ENCODE results near the gene KCNIP4. TPM values are rescaled to one million over a fixed set of nuclear protein-coding genes. Genes with fewer than 3 reads are reported as not detected.

Gene KCNIP4
- total RNA-seq, 1 donor from 2014 or later = not detected

GRCh38 chr4:21780148-21780547 lies 168.4 kb downstream of the KCNIP4 start:
- no peak for DNase-seq (ENCODE audit: low spot score)
- Mint-ChIP-seq H3K9me3 (ENCODE audit: low read depth) (no peaks in the 10 kb centered on the region), H3K27ac (ENCODE audit: unreplicated experiment) (no peak overlapping the region), H3K4me1 (ENCODE audit: low read depth) (peaks cover 6% of the 10 kb centered on the region), H3K4me3 (ENCODE audit: unreplicated experiment) (no peak overlapping the region), H3K36me3 (ENCODE audit: low read depth) (no peaks in the 10 kb centered on the region), H3K27me3 (ENCODE audit: low read depth) (no peaks in the 10 kb centered on the region)
- no peak for TF ChIP-seq CTCF (IDR thresholded peaks at IDR 0.05)

- H3K4me1 Mint-ChIP-seq (ENCODE audit: low read depth) = peaks cover 6% of the 10 kb centered on the region
- DNase-seq (ENCODE audit: low spot score) = no peak
- H3K27ac Mint-ChIP-seq (ENCODE audit: unreplicated experiment) = no peak overlapping the region
- TF ChIP-seq CTCF (IDR thresholded peaks at IDR 0.05) = no peak
- H3K27me3 Mint-ChIP-seq (ENCODE audit: low read depth) = peaks cover 10% of the 10 kb centered on the region
- H3K9me3 Mint-ChIP-seq (ENCODE audit: low read depth) = no peaks in the 10 kb centered on the region
- H3K4me3 Mint-ChIP-seq (ENCODE audit: unreplicated experiment) = no peak overlapping the region
- H3K36me3 Mint-ChIP-seq (ENCODE audit: low read depth) = peaks cover 2% of the 10 kb centered on the region
Measured at GRCh38 chr4:21778702-21779101, 169.9 kb downstream of the KCNIP4 start.

GRCh38 chr4:21775703-21776102 lies 172.9 kb downstream of the KCNIP4 start:
- Mint-ChIP-seq H3K36me3 (ENCODE audit: low read depth) (peaks cover 5% of the 10 kb centered on the region), H3K27me3 (ENCODE audit: low read depth) (peaks cover 12% of the 10 kb centered on the region)
- TF ChIP-seq CTCF (IDR thresholded peaks at IDR 0.05) = no peak

GRCh38 chr4:21769404-21770147 lies 179.0 kb downstream of the KCNIP4 start:
- DNase-seq (ENCODE audit: low spot score) = no peak
- H3K4me3 Mint-ChIP-seq (ENCODE audit: unreplicated experiment) = no peak overlapping the region

More at GRCh38 chr4:21775703-21776102, 172.9 kb downstream of the KCNIP4 start:
- Mint-ChIP-seq H3K9me3 (ENCODE audit: low read depth) (peaks cover 20% of the 10 kb centered on the region), H3K27ac (ENCODE audit: unreplicated experiment) (no peak overlapping the region), H3K4me1 (ENCODE audit: low read depth) (peaks cover 6% of the 10 kb centered on the region), H3K4me3 (ENCODE audit: unreplicated experiment) (no peak overlapping the region)
- peak; percentile 71 for DNase-seq (ENCODE audit: low spot score)

More at GRCh38 chr4:21769404-21770147, 179.0 kb downstream of the KCNIP4 start:
- Mint-ChIP-seq H3K9me3 (ENCODE audit: low read depth) (peaks cover 20% of the 10 kb centered on the region), H3K27me3 (ENCODE audit: low read depth) (peaks cover 15% of the 10 kb centered on the region), H3K27ac (ENCODE audit: unreplicated experiment) (peak overlapping the region; percentile 50), H3K36me3 (ENCODE audit: low read depth) (peaks cover 5% of the 10 kb centered on the region), H3K4me1 (ENCODE audit: low read depth) (peaks cover 13% of the 10 kb centered on the region)
- no peak for TF ChIP-seq CTCF (IDR thresholded peaks at IDR 0.05)
